IgD-negative memory B cell (primary cell): Measurements from ENCODE around the gene COG6. TPM values are rescaled to one million over a fixed set of nuclear protein-coding genes. Genes with fewer than 3 reads are reported as not detected.

Source experiments
- polyA plus RNA-seq: library from polyadenylated mRNA; unstranded; fragments of 300-500 nt; fragmentation: Illumina TruSeq; gene quantifications from one replicate; pipeline ENCODE4 v1.2.3, GENCODE V29; 2021

COG6 gene
- polyA plus RNA-seq, 1 donor from 2014 or later, result 11.7 TPM

Other genes with a start within 250 kb of the COG6 start
- not detected for gene LHFPL6, start 52.5 kb upstream of the COG6 start, polyA plus RNA-seq